AG10803 (cell line): Measurements from ENCODE around the gene FTO.

Experiments
- DNase-seq: peaks from one replicate; pipeline ENCODE4 v3.0.0; 2010; ENCODE audit warnings: low read depth
- H3K4me3 ChIP-seq: 2 replicates; pipeline ENCODE4 v1.5.1; 2011; ENCODE audit warnings: mild to moderate bottlenecking, low read length, control low read depth
- CTCF ChIP-seq: conservative IDR thresholded peaks from 2 replicates; pipeline ENCODE4 v1.5.1; 2011; ENCODE audit warnings: mild to moderate bottlenecking, low read length, control low read depth, inconsistent platforms

The FTO gene

GRCh38 chr16:53717577-53717976 is 13.6 kb downstream of the FTO start:
- no peak overlapping the region for H3K4me3 ChIP-seq
- no peak for DNase-seq
- TF ChIP-seq CTCF: no peak

- no peak for TF ChIP-seq CTCF
- H3K4me3 ChIP-seq: no peak overlapping the region
- DNase-seq: no peak
Observed at GRCh38 chr16:53721017-53721416, 17.1 kb downstream of the FTO start.

GRCh38 chr16:53726625-53727024 is 22.7 kb downstream of the FTO start:
- no peak for DNase-seq
- no peak for TF ChIP-seq CTCF
- no peak overlapping the region for H3K4me3 ChIP-seq

- H3K4me3 ChIP-seq: no peak overlapping the region
- TF ChIP-seq CTCF: no peak
- DNase-seq: no peak
Observed at GRCh38 chr16:53730693-53731092, 26.7 kb downstream of the FTO start.

GRCh38 chr16:53732296-53732929 is 28.5 kb downstream of the FTO start:
- no peak overlapping the region for H3K4me3 ChIP-seq

GRCh38 chr16:53734908-53735307 is 31.0 kb downstream of the FTO start:
- TF ChIP-seq CTCF: no peak
- no peak for DNase-seq
- H3K4me3 ChIP-seq: no peak overlapping the region

More at GRCh38 chr16:53732296-53732929, 28.5 kb downstream of the FTO start:
- TF ChIP-seq CTCF: no peak
- DNase-seq: peak; percentile 31

GRCh38 chr16:53736297-53736696 is 32.3 kb downstream of the FTO start:
- no peak for TF ChIP-seq CTCF
- no peak for DNase-seq

More at GRCh38 chr16:53736297-53736696, 32.3 kb downstream of the FTO start:
- H3K4me3 ChIP-seq: no peak overlapping the region
